GM19397 (cell line): Measurements from ENCODE around the gene HSP90AB1.
A peak's percentile ranks its signal among the peaks of the same experiment; 100 is the strongest.
"Not testable (repeated sequence)": the region's sequence is repeated elsewhere in the genome, so short reads cannot be mapped to it uniquely, and the experiment has no call there.

Experiments
- ATAC-seq: cut with Tn5 transposase; IDR thresholded peaks from one replicate; pipeline ENCODE4 v1.9.1; 2021; ENCODE audit warnings: mild to moderate bottlenecking, moderate library complexity; ENCODE audit not compliant: unreplicated experiment

Gene HSP90AB1

DNA sequence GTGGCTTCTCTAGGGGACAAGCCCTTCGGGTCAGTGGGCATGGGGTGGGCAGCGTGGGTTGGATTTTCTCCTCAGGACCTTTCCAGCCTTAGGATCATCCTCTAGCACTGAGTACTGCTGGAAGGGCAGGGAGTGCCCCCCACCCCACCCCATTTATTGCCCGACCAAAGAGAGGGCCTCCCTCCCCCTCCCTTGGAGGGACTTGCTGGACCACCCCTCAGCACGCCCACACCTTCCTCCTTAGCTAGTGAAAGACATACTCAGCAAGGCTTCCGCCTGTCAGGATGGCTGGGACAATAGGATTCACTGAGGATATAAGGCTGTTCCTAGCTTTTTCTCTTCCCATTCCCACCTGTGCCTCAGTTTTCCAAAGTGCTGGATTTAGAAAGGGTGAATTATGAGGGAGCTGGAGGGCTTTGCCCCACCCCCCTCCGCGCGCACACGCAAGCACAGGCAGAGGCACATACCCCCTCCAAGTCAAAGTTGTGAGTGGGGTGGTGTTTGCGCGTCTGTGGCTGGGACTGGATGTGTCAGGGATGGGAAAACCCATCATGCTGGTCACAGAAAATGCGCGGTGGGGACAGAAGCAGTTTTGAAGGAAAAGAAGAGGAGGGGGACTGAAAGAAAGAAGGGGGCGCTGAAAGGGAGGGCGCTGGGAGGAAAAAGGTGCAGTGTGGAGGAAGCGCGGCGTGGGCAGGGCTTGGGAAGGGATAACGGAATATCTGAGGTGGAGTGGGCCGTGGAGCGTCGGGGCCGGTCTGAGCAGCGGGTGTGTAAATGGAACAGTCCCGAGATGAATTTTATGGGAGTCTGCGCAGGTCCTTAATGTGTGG lies 24.2 kb upstream of the HSP90AB1 start:
- no peak for ATAC-seq

DNA sequence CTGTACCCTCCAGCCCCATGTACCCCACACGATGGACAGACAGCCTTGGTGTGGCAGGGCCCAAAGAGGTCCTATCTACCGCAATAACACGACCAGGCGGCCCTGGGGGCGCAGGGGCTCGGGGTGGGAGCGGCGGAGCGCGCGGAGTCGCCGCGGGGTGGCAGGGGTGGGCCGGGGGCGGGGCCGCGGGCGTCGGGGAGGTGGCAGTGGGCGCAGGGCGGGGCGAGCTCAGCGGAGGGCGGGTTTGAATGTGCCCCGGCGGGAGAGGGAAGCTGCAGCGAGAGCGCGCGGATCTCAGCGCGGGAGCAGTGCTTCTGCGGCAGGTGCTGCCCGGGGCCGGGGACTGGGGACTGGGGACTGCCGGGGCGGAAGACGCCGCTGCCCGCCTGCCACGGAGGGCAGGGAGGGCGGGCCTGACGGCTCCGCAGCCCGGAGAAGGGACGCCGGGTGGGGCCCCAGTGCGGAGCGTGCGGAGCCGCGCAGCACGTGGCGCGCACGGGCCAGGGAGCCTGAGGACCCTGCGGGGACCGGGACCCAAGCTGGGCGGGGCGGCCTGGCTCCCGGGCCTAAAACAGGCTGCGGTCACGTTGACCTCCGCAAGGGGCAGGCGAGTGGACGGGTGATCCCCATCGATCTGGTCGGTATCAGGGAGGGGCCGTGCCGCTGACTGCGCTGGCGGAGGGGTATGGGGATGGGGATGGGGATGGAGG lies 23.4 kb upstream of the HSP90AB1 start, which contains the start of gene SLC29A1:
Gene SLC29A1 (plus strand): TSS at position 277 of the 710 bp plus-strand sequence. CDS start 3,719 bp downstream, outside the sequence.
- ATAC-seq = peak; percentile 44

DNA sequence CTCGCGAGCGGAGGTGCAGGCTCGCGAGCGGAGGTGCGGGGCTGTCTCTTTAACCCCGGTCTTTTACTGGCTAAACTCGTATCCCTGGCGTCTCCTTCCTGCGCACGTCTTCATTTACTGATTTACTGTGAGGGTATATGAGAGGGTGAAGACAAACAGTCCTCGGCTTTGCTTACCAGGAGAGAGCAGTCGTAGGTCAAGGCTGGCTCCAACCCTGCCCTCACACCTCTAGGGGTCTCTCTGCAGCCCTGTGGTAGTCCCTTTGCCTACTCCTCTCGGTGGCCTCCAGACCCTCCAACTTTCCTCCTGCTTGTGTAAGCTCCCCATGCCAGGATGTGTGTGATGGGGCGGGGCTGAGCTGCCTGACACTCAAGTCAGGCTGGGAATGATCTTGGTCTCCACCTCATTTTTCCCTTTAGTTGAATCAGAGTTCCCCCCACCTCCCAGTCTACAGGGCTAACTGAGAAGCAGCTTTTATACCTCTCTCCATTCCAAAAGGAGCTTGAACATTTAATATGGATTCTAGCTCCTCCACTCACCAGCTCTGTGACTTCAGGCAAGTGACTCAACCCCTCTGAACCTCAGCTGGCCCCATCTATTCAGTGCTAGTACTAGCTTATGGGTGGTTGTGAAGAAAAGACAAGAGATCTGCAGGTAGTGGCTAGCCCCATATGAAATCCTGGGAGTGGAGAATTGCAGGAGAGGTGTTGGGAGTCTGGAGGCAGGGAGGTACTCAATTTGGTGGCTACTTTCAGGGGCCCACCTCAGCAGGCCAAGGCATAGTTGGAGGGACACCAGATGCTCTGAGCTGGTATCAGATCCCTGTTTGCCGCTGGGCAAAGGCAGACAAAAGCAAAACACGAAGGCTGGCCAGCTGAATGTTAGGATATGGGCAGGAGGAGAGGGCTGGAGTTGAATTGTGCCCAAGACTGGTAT lies 22.6 kb upstream of the HSP90AB1 start:
- no peak for ATAC-seq

DNA sequence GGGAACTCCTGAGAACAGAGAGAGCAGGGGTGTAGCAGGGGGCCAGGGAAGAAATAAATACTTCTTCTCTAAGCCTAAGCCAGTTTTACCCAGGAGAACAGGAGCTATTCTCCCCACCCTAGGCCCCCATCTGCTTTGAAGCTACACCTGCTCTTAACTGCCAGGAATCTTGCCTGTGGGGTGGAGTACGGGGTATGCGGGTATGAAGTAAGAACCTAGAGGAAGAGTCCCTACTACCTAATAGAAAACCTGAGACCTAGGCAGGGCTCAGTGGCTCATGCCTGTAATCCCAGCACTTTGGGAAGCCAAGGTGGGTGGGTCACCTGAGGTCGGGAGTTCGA lies 22.0 kb upstream of the HSP90AB1 start:
- no peak for ATAC-seq

DNA sequence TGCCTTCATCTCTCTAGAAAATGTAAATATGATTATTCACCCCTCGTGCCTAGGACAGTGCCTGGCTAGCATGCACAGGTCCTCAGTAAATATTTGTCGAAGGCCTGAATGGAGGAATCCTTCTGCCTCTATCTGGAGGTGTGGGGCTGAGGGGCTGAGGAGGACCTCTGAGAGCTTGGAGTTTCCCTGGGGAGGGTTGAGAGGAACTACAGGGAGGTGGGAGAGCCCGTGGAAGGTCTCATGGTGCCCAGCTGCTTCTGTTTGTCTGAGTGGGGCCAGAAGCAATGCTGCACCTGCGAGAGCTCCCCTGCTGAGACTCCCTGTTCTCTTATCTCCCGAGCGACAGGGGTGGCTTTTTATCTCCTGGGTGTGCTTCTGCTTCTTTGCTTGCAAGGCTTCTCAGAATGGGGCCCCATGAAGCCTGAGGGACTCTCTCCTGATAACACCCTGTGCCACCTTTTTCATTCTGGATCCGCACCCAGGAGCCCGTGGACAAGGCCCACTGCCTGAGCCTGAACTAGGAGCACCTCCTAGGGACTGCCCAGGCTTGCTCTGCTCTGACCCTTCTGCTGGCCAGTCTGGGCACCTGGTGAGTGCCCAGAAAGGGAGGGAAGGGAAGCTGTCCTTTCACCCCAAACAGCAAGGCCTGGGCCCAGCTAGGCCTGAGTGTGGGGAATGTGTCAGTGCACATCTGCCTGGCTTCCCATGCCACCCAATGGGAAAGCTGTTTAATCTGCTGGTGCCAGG lies 21.1 kb upstream of the HSP90AB1 start:
- no peak for ATAC-seq

DNA sequence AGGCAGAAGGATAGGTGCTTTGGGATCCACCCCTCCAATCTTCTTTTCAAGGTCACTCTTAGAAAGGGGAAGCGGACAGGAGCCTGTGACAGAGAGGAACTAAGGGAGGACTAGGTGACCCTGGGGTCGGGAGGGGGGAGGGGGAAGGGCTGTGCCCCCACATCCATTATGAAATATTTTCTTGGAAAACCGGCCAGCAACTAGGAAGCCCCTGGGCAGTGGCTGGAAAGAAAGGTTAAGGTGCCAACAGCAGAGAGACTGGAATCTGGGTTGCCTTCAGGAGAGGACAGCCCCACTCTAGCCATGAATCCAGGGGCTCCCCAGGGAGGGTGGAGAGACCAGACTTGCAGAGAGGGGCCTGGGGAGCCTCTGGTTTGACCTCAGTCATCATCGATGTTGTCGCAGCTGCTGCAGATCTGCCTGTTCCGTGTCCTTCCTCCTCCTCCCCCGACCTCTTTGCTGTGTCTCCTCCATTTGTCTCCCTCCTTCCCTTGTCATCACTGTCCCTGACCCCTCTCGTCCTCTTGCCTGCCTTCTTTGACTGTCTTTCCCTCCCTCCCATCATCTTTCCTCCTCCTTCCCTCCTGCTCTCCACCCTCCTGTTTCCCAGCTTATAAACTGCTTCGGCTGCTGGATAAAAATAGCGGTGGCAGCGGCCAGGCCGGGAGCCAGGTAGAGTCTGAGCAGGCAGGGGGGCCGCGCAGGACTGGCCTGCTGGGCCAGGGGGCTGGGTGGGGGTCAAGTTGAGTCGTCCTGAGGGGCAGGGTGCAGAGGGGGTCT lies 20.3 kb upstream of the HSP90AB1 start:
- no peak for ATAC-seq

DNA sequence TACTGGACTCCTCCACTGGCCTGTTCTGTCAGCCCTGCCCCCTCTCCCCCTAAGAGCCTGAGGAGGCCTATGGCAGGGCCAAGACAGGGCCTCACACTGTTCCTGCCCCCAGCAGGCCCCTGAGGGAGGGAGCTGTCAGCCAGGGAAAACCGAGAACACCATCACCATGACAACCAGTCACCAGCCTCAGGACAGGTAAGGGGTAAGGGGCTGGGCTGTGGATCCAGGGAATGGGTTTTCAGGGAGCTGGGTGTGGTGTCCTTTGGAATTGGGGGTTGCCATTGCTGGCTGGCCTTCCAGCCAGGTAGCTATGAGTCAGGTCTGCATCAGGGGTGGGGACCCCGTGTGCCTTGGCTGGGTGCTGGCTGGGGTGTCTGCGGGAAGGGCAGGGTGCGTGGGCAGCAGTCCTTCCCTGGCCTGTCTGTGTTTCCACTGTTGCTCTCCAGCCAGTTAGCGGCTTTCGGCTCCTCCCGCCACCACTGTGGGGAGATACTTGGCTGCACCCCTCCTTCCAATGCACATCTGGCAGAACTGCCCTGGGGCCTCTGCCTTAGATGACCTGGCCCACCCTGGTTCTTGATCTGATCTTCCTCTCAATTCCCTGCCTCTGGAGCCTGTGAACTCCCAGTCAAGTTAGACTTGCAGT lies 19.6 kb upstream of the HSP90AB1 start:
- no peak for ATAC-seq

DNA sequence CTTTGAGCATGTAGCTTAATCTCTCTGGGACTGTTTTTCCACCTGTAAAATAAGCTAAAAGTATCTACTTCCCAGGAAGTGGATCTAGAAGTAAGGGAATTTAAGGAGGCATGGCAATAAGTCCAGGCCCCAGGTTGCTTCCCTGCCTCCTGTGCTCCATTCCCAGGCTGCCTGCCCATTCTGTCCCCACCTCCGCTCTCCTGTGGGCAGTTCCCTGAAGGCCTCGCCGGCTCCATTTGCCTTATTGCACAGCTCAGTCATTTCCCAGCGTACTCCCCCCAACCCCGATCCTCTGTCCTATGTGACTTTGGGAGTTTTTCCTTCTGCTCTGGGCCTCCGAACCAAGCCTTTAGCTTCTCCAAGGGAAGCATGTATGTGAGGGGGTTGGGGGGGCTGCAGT lies 18.9 kb upstream of the HSP90AB1 start:
- ATAC-seq = no peak

DNA sequence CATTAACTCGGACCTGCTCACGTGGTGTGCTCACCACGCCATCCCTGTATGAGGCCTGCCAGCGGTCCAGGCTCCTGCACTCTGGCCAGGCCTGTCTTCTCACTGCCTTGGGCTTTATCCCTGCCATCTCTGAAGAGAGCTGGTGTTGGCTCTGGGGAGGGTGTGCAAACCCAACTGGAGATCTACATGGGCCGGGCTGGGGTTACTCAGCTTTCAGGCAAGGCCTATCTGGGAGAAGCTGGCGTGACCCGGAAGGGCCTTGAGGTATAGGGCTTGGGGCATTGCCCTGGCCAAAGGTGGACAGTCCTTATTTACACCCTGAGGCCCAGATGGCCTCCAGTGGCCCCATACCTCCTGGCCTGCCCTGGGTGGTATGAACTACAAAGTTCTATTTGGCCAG lies 18.5 kb upstream of the HSP90AB1 start:
- no peak for ATAC-seq

DNA sequence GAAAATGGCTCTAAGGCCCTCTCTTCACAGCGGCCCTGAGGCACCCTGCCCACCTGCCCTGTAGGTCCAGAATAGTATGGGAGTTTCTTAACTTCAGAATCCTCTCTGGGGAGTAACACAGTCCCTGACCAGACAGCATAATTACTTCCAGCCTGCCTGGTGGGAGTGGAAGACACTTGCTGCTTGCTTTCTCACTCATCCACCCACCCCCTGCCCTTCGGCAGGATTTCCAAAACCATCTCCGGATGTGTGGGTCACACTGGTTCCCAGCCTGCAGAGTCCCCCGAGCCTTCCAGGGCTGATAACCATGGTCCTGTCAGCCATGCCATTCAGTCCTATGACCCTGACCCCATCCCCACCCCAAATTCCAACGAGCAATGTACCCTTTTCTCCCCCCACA lies 18.1 kb upstream of the HSP90AB1 start:
- no peak for ATAC-seq

DNA sequence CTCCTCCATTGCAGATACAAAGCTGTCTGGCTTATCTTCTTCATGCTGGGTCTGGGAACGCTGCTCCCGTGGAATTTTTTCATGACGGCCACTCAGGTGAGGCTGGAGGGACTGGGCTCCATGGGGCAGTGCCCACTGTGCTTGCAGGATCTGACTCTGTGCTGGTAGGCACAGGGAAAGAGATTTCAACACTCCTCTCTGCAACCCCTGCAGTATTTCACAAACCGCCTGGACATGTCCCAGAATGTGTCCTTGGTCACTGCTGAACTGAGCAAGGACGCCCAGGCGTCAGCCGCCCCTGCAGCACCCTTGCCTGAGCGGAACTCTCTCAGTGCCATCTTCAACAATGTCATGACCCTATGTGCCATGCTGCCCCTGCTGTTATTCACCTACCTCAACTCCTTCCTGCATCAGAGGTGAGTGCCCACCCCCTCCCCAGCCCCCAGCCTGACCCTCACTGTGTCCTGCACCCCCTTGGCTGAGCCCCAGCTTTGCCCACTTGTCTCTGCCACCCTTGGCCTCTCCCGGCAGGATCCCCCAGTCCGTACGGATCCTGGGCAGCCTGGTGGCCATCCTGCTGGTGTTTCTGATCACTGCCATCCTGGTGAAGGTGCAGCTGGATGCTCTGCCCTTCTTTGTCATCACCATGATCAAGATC lies 17.4 kb upstream of the HSP90AB1 start:
- no peak for ATAC-seq

DNA sequence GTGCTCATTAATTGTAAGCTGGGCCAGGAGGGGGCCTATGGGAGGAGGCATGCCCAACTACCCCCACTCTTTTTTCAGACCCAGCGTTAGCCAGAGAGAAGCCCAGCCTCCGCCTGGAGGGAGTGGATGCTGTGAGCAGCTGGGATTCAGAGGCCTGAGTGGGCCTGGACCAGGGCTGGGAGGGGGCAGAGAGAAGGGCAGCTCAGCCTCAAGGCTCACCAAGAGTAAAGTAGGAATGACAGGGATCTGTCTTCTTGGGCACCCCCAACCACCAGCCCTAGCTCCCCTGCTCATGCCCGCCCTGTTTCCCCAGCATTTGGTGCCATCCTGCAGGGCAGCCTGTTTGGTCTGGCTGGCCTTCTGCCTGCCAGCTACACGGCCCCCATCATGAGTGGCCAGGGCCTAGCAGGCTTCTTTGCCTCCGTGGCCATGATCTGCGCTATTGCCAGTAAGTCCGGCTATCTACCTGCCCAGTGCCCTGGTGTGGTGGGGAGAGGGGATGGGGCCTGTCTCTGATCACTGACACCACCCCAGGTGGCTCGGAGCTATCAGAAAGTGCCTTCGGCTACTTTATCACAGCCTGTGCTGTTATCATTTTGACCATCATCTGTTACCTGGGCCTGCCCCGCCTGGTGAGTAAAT lies 16.7 kb upstream of the HSP90AB1 start:
- no peak for ATAC-seq

DNA sequence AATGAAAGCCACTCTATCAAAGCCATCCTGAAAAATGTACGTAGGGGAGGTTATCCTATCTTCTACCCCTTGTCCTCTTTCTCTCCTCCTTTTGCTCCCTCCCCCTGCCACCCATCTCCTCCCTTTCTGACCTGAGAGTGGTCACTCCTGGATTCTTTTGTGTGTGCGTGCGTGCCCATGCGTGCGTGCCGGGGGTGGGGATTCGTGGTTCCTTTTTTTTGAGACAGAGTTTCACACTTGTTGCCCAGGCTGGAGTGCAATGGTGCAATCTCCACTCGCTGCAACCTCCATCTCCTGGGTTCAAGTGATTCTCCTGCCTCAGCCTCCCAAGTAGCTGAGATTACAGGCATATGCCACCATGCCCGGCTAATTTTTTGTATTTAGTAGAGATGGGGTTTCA lies 15.5 kb upstream of the HSP90AB1 start:
- not testable (repeated sequence) for ATAC-seq

DNA sequence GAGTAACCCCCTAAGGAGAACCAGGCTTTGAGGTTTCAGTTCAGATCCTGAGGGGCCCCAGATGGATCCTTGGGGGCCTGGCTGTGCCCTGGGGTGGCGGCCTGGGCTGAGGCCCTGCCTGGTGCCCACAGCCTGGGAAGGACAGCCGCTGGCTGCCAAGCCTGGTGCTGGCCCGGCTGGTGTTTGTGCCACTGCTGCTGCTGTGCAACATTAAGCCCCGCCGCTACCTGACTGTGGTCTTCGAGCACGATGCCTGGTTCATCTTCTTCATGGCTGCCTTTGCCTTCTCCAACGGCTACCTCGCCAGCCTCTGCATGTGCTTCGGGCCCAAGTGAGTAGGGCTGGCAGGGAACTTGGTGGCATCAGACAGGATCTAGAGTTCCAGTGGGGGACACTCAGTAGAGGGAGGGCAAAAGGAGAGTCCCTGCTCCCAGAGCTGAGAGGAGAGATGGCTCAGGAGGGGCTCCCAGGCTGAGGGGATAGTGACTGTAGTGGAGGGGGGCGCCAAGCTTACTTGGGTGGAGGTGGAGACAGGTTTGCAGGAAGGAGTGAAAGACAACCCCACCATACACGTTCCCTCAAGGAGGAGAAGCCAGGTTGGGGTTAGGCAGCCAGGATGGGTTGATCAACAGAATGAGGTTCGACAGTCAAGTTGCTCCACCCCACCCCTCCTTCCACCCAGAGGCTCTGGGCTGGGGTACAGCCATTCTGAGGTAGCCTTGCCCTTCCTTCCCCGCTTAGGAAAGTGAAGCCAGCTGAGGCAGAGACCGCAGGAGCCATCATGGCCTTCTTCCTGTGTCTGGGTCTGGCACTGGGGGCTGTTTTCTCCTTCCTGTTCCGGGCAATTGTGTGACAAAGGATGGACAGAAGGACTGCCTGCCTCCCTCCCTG lies 14.0 kb upstream of the HSP90AB1 start:
- ATAC-seq = no peak

DNA sequence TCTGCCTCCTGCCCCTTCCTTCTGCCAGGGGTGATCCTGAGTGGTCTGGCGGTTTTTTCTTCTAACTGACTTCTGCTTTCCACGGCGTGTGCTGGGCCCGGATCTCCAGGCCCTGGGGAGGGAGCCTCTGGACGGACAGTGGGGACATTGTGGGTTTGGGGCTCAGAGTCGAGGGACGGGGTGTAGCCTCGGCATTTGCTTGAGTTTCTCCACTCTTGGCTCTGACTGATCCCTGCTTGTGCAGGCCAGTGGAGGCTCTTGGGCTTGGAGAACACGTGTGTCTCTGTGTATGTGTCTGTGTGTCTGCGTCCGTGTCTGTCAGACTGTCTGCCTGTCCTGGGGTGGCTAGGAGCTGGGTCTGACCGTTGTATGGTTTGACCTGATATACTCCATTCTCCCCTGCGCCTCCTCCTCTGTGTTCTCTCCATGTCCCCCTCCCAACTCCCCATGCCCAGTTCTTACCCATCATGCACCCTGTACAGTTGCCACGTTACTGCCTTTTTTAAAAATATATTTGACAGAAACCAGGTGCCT lies 13.3 kb upstream of the HSP90AB1 start:
- no peak for ATAC-seq

DNA sequence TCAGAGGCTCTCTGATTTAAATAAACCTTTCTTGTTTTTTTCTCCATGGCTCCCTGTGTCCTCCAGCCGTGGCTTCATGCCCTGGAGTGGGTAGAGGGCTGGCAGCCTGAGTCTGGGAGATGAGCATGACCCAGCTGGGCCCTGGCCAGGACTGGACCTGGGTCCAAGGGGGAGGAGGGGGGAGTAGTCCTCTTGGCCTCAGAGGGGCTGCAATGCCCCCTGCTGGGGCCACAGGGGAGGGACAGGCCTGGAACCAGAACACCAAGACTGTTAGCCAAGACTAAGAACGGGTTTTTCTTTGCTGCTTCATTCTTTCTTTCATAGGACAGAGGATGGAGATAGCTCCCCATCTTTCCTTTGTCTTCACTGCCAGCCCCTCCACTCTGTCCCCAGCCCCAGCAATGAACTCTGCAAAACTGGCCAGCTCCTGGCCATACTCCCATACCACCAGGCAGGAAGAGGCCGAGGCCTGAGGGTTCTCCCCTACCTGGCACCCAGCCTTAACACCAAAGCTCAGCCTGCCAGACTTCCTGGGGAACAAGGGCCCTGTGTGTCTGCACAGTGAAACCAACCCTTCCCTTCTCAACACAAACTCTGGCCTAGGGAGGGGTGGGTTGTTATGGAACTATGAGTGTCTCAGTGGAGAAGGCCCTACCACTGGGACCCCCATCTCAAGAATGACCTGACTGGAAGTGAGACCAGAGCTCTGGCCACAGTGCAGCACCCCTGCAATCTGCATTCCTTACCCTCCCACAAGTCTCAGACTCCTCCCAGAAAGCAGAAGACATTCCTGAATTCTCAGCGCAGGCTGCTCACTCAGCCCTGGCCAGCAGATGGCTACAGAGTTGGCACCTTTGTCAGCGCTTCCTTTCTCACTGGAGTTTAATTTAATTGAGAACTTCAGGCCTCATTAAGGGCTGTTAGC lies 12.5 kb upstream of the HSP90AB1 start:
- no peak for ATAC-seq
